Measurements from ENCODE around the gene TPR. TPM values are rescaled to one million over a fixed set of nuclear protein-coding genes. Genes with fewer than 3 reads are reported as not detected.

TPR gene
- total RNA-seq, 4 donors from 2014 or later, result 57.5 to 99.7 (median 81.0) TPM

DNA sequence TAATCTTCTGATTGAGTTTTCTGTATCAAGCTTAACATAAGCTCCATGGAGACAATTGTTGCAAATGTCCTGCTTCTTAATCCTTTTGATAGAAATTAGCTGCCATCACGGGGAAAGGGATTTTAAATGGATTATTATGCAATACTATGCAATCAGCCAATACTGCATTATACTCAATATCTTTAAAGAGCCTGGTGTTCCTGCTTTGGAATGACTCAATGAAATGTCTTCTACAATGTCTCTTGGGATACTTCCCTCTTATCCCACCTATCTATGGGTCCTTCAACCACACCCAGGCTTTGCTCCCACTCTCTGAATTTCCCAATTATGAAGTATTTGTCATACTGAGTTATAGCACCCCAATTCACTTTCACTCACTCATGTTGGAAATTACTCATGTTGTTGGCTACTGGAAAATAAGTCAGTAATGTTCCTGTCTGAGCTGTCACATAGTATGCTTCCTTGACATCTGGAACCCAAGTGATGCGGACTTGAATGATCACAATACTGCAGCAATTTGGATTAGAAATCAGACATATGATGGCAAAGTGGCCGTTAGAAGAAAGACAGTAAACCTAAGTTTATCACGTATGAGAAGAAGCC, 85.0 kb downstream of the TPR start:
- 71 to 80% methylated on average over 4 of the region's 4 CpGs for WGBS, 2 donors (ENCODE audit: low coverage in 1 of 2)
- Histone ChIP-seq H3K27ac (no peak overlapping the region), H3K4me1 (no peaks in the 10 kb centered on the region), H3K36me3 (no peaks in the 10 kb centered on the region), H3K9me3 (no peaks in the 10 kb centered on the region), H3K4me3 (no peak overlapping the region), H3K27me3 (no peaks in the 10 kb centered on the region)
- TF ChIP-seq POLR2AphosphoS5 (IDR thresholded peaks at IDR 0.05) (no peak), EP300 (IDR thresholded peaks at IDR 0.05; ENCODE audit: low read depth) (no peak), POLR2A (IDR thresholded peaks at IDR 0.05) (no peak)
- TF ChIP-seq, protein P1, sequence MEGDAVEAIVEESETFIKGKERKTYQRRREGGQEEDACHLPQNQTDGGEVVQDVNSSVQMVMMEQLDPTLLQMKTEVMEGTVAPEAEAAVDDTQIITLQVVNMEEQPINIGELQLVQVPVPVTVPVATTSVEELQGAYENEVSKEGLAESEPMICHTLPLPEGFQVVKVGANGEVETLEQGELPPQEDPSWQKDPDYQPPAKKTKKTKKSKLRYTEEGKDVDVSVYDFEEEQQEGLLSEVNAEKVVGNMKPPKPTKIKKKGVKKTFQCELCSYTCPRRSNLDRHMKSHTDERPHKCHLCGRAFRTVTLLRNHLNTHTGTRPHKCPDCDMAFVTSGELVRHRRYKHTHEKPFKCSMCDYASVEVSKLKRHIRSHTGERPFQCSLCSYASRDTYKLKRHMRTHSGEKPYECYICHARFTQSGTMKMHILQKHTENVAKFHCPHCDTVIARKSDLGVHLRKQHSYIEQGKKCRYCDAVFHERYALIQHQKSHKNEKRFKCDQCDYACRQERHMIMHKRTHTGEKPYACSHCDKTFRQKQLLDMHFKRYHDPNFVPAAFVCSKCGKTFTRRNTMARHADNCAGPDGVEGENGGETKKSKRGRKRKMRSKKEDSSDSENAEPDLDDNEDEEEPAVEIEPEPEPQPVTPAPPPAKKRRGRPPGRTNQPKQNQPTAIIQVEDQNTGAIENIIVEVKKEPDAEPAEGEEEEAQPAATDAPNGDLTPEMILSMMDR (IDR thresholded peaks at IDR 0.05), result no peak
- in situ Hi-C loops (cut with MboI; ENCODE audit: low pct_ligation_motif_present in 1 of 4, low pct_unique_long_range_greater_than_20kb in 1 of 4, low sequenced_read_pairs in 3 of 4), result no loop called here
- intact Hi-C loops (cut with DNase I; ENCODE audit: low total_unique reads), result no loop called here
- no peak for DNase-seq

DNA sequence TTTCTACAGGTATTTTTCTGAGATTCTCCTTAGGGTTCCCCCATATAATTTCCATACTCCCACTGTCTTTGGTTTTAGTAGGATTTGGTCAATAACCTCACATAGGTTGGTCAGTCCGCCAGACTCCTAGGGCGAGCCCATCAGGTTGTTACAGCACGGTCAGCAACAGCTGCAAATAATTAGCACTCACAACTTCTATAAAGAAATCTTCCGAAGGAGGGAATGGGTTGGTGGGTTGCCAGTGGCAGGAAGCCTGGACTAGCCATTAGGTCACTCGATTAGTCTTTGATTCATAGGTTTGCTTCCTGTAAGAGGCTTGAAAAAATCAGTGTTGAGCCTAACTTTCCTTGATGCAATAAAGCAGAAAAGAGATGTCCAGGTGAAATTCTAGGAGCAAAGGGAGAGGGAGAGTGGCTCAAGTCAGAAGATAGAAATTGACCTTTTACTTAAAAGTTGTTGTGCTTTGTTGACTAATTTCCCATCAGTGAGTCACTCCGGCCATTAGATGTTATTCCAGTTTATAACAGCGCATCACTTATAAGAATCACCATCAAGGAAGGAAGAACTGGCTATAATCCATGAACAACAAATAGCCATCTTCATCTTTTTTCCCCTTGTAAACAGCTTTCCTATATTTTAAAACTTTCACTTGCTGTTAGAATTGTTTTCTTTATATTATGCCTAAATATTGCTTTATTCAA, 88.3 kb downstream of the TPR start:
- H3K9me3 ChIP-seq, result no peaks in the 10 kb centered on the region
- no peaks in the 10 kb centered on the region for H3K4me1 ChIP-seq
- no peaks in the 10 kb centered on the region for H3K36me3 ChIP-seq
- no peak for TF ChIP-seq EP300 (IDR thresholded peaks at IDR 0.05; ENCODE audit: low read depth)
- TF ChIP-seq POLR2A (IDR thresholded peaks at IDR 0.05), result no peak
- TF ChIP-seq POLR2AphosphoS5 (IDR thresholded peaks at IDR 0.05), result no peak
- WGBS, 2 donors (ENCODE audit: low coverage in 1 of 2), result 88 to 97% methylated on average over 5 to 7 of the region's 7 CpGs
- no peak overlapping the region for H3K27ac ChIP-seq
- in situ Hi-C loops (cut with MboI; ENCODE audit: low pct_ligation_motif_present in 1 of 4, low pct_unique_long_range_greater_than_20kb in 1 of 4, low sequenced_read_pairs in 3 of 4) (no loop called here), intact Hi-C loops (cut with DNase I; ENCODE audit: low total_unique reads) (no loop called here)
- no peak overlapping the region for H3K4me3 ChIP-seq
- no peaks in the 10 kb centered on the region for H3K27me3 ChIP-seq
- DNase-seq, result no peak

DNA sequence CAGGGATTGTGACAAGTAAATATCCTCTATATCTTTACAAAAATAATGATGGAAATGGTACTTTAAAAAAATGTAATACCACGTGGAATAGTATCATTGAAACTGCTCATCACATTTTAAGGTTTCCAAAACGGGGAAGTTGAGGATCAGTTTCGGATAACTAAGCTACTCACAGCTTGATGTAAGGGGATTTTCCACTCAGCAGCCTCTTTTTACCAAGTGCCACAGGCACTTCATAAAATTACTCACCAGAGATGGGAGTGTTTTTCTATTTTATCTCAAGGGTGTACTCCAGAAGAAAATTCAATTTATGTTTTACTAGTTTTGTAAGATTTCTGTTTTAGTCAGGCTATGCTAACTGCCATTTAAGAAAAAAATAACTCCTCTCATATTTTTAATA, 91.7 kb downstream of the TPR start:
- H3K27ac ChIP-seq, result no peak overlapping the region
- no peak overlapping the region for H3K4me3 ChIP-seq
- intact Hi-C loops (cut with DNase I; ENCODE audit: low total_unique reads), result no loop called here
- H3K4me1 ChIP-seq, result no peaks in the 10 kb centered on the region
- WGBS, 2 donors (ENCODE audit: low coverage in 1 of 2), result 50 to 68% methylated on average over 3 of the region's 3 CpGs
- no peaks in the 10 kb centered on the region for H3K9me3 ChIP-seq
- H3K27me3 ChIP-seq, result no peaks in the 10 kb centered on the region
- no peaks in the 10 kb centered on the region for H3K36me3 ChIP-seq
- no peak for DNase-seq
- in situ Hi-C loops (cut with MboI; ENCODE audit: low pct_ligation_motif_present in 1 of 4, low pct_unique_long_range_greater_than_20kb in 1 of 4, low sequenced_read_pairs in 3 of 4), result no loop called here
- TF ChIP-seq, protein P1 (IDR thresholded peaks at IDR 0.05), result no peak
- no peak for TF ChIP-seq POLR2AphosphoS5 (IDR thresholded peaks at IDR 0.05)
- no peak for TF ChIP-seq POLR2A (IDR thresholded peaks at IDR 0.05)
- no peak for TF ChIP-seq EP300 (IDR thresholded peaks at IDR 0.05; ENCODE audit: low read depth)

DNA sequence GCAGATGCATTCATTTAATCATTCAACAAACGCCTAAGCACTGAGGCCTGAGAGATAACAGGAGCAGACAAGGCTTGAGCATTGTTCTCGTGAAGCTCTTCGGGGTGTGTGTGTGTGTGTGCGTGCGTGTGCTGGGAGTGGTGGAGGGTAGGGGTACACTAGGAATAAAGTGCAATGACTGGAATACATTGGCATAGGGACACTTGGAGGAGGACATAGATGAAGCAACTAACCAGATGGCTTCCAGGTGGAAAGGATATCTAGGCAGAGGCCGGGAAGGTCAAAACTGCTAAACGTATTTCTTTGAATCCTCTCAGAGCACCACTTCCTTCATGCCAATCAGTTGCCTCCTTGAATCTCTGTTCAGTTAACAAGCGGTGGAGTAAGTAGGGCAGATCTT, 92.6 kb downstream of the TPR start:
- in situ Hi-C loops (cut with MboI; ENCODE audit: low pct_ligation_motif_present in 1 of 4, low pct_unique_long_range_greater_than_20kb in 1 of 4, low sequenced_read_pairs in 3 of 4), result no loop called here
- 59 to 75% methylated on average over 4 to 8 of the region's 8 CpGs for WGBS, 2 donors (ENCODE audit: low coverage in 1 of 2)
- Histone ChIP-seq H3K36me3 (no peaks in the 10 kb centered on the region), H3K4me1 (no peaks in the 10 kb centered on the region), H3K27me3 (no peaks in the 10 kb centered on the region), H3K4me3 (no peak overlapping the region), H3K27ac (no peak overlapping the region), H3K9me3 (no peaks in the 10 kb centered on the region)
- TF ChIP-seq, protein P1 (IDR thresholded peaks at IDR 0.05), result no peak
- TF ChIP-seq POLR2A (IDR thresholded peaks at IDR 0.05) (no peak), EP300 (IDR thresholded peaks at IDR 0.05; ENCODE audit: low read depth) (no peak), POLR2AphosphoS5 (IDR thresholded peaks at IDR 0.05) (no peak)
- intact Hi-C loops (cut with DNase I; ENCODE audit: low total_unique reads), result no loop called here
- DNase-seq, result no peak
